Nephron (organoid): ENCODE results near the gene SIGLEC8.

Experiments
- H3K27ac Mint-ChIP-seq, 3 experiments: 2 replicates each; pipeline ENCODE4 v1.8.0; 2020; ENCODE audit warnings: mixed read lengths in 3 of 3, mild to moderate bottlenecking in 2 of 3, moderate library complexity in 1 of 3
- H3K27me3 Mint-ChIP-seq: 2 replicates; pipeline ENCODE4 v1.8.0; 2021; ENCODE audit warnings: low read depth, mild to moderate bottlenecking, moderate library complexity, mixed read lengths
- H3K36me3 Mint-ChIP-seq: 2 replicates; pipeline ENCODE4 v1.8.0; 2020; ENCODE audit warnings: low read depth, mixed read lengths
- H3K4me1 Mint-ChIP-seq: 2 replicates; pipeline ENCODE4 v1.8.0; 2020; ENCODE audit warnings: mixed read lengths
- H3K4me3 Mint-ChIP-seq, 3 experiments: 2 replicates each; pipeline ENCODE4 v1.8.0; 2020; ENCODE audit warnings: mild to moderate bottlenecking in 3 of 3, mixed read lengths in 3 of 3, moderate library complexity in 2 of 3
- H3K9me3 Mint-ChIP-seq: 2 replicates; pipeline ENCODE4 v1.8.0; 2020; ENCODE audit warnings: mixed read lengths
- TF ChIP-seq, protein P1 (sequence below), 3 experiments: fragments of 200-600 bp; sonication (generic); IDR thresholded peaks; one replicate each; pipeline ENCODE4 v1.5.0; 2021; ENCODE audit warnings: antibody characterized with exemption in 3 of 3; ENCODE audit not compliant: unreplicated experiment in 3 of 3

SIGLEC8 gene

DNA sequence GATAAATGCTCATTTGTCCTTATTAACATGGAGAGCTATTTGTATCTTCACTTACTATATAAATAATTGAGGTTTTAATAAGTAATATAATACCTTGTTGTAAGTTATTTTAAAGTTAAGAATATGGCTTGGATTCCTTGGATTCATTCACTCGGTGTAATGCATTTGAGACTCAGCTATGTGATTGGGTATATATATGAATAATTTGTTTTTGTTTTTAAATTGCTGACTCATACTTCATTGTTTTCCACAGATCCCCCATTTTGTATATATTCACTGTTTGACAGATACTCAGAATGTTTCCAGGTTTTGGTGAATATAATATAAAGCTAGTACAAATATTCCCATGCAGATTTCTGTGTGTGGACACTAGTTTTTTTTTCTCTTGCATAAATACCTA is 13.3 kb upstream of the SIGLEC8 start:
- no peak overlapping the region for H3K27ac Mint-ChIP-seq
- H3K4me3 Mint-ChIP-seq, result no peak overlapping the region
- no peaks in the 10 kb centered on the region for H3K4me1 Mint-ChIP-seq
- peaks cover 10% of the 10 kb centered on the region for H3K27me3 Mint-ChIP-seq
- no peaks in the 10 kb centered on the region for H3K9me3 Mint-ChIP-seq
- TF ChIP-seq, protein P1, sequence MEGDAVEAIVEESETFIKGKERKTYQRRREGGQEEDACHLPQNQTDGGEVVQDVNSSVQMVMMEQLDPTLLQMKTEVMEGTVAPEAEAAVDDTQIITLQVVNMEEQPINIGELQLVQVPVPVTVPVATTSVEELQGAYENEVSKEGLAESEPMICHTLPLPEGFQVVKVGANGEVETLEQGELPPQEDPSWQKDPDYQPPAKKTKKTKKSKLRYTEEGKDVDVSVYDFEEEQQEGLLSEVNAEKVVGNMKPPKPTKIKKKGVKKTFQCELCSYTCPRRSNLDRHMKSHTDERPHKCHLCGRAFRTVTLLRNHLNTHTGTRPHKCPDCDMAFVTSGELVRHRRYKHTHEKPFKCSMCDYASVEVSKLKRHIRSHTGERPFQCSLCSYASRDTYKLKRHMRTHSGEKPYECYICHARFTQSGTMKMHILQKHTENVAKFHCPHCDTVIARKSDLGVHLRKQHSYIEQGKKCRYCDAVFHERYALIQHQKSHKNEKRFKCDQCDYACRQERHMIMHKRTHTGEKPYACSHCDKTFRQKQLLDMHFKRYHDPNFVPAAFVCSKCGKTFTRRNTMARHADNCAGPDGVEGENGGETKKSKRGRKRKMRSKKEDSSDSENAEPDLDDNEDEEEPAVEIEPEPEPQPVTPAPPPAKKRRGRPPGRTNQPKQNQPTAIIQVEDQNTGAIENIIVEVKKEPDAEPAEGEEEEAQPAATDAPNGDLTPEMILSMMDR (IDR thresholded peaks at IDR 0.05; ENCODE audit: unreplicated experiment in 3 of 3), result no peak
- H3K36me3 Mint-ChIP-seq, result no peaks in the 10 kb centered on the region

DNA sequence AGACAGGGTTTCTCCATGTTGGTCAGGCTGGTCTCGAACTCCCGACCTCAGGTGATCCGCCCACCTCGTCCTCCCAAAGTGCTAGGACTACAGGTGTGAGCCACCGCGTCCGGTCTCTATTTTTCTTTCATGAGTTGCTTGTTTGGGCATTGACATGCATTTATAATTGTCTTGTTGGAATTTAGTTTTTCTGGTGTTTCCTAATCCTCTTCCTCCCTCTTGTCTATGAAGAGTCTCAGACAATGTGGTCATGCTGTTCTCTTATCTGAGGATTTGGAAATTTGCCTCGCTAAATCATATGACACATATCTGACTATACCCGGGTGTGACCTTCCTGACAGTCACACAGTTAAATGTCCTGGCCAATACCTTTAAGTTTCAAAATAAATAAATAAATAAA is 12.7 kb upstream of the SIGLEC8 start:
- Mint-ChIP-seq H3K4me3 (no peak overlapping the region), H3K9me3 (no peaks in the 10 kb centered on the region), H3K27me3 (peaks cover 11% of the 10 kb centered on the region), H3K4me1 (no peaks in the 10 kb centered on the region), H3K27ac (no peak overlapping the region), H3K36me3 (no peaks in the 10 kb centered on the region)
- TF ChIP-seq, protein P1 (IDR thresholded peaks at IDR 0.05; ENCODE audit: unreplicated experiment in 3 of 3), result no peak

DNA sequence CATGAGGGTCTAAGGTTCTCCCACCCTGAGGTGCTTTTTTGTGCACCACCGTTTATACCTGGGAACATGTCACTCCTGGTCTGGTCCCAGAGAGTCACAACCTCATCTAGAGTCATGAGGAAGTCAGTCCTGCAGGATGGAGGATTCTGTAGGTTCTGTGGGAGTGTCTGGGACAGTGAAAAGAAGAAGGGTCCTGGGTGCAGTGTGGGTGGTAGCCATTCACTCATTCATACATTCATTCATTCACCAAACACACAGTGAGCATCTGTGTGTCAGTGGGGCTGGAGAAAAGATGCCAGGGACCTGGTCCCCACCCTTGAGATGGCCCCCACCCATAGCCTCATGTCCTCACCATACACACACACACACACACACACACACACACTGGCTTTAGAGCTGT is 11.4 kb upstream of the SIGLEC8 start:
- Mint-ChIP-seq H3K36me3 (no peaks in the 10 kb centered on the region), H3K27me3 (peaks cover 20% of the 10 kb centered on the region), H3K9me3 (peaks cover 3% of the 10 kb centered on the region), H3K4me1 (no peaks in the 10 kb centered on the region), H3K27ac (no peak overlapping the region), H3K4me3 (no peak overlapping the region)
- TF ChIP-seq, protein P1 (IDR thresholded peaks at IDR 0.05; ENCODE audit: unreplicated experiment in 3 of 3), result no peak

DNA sequence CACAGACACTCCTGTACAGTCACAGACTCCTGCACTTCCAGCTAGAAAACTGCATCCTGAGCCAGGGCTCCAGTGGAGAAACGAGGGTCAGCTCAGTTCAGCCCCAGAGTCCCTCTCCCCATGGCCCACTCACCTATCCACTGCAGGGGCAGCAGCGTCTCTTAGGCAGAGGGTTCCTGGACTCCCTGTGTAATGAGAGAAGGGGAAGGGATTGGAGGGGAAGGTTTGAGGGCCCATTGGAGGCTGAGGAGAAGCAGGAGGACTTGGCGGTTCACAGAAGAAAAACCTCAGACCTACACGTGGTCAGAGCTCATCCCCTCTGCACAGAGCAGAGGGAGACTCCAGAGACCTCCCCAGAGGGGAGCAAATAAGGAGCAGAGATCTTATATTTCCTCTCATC is 10.9 kb upstream of the SIGLEC8 start:
- Mint-ChIP-seq H3K27ac (no peak overlapping the region), H3K4me3 (no peak overlapping the region), H3K27me3 (peaks cover 22% of the 10 kb centered on the region), H3K9me3 (peaks cover 3% of the 10 kb centered on the region), H3K4me1 (no peaks in the 10 kb centered on the region), H3K36me3 (no peaks in the 10 kb centered on the region)
- TF ChIP-seq, protein P1 (IDR thresholded peaks at IDR 0.05; ENCODE audit: unreplicated experiment in 3 of 3), result no peak

DNA sequence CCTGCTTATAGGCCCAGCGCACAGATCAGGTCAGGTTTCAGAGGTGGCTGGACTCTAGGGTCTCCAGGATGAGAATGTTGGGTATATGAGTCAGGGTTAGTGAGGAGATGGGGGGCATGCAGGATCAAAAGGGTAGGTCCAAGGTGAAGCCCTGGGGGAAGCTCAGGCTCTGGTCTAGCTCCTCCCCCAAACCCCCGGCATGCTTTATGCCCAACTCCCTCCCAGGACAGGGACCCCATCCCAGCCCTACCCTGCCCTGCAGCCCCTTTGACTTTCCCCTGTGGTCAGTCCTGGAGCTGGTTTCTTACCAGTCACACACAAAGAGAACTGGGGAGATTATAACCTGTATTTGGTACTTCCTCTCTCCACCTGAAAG is 10.3 kb upstream of the SIGLEC8 start:
- Mint-ChIP-seq H3K4me1 (no peaks in the 10 kb centered on the region), H3K27ac (no peak overlapping the region), H3K27me3 (peaks cover 25% of the 10 kb centered on the region), H3K9me3 (peaks cover 3% of the 10 kb centered on the region), H3K36me3 (no peaks in the 10 kb centered on the region), H3K4me3 (no peak overlapping the region)
- TF ChIP-seq, protein P1 (IDR thresholded peaks at IDR 0.05; ENCODE audit: unreplicated experiment in 3 of 3), result no peak

DNA sequence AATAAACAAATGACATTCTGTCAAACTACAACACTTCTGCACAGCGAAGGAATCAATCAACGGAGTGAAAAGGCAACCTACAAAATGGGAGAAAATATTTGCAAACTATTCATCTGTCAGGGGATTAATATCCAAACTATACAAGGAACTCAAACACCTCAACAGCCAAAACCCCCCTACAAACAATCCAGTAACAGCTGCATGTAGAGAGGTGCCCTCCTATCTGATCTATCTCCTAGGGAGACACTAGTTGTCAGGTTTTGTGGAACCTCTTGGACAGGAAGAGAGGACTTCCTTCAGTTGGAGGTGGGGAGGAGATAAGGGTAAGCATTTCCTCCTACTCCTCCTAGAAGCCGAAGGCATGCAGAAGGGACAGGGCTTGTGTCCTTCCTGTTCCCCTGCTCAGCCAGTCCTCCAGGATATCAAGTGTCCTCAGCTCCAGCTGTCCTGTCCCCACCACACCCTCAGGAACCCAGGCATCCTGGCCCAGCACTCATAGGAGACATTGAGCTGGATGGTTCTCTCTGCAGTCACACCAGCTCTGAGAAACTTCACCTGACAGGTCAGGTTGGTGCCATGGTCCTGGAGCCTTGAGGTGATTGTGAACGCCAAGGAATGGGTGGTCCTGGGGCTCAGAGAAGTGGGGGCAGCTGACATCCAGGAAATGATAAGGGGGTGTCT is 9.8 kb upstream of the SIGLEC8 start:
- TF ChIP-seq, protein P1 (IDR thresholded peaks at IDR 0.05; ENCODE audit: unreplicated experiment in 3 of 3), result no peak
- Mint-ChIP-seq H3K4me3 (no peak overlapping the region), H3K4me1 (no peaks in the 10 kb centered on the region), H3K27ac (no peak overlapping the region), H3K36me3 (no peaks in the 10 kb centered on the region), H3K9me3 (peaks cover 3% of the 10 kb centered on the region), H3K27me3 (peaks cover 30% of the 10 kb centered on the region)
